A673 (cell line): ENCODE data around the gene B3GALT6.

ENCODE experiments used
- EZH2 ChIP-seq: fragments of 200-600 bp; sonication (generic); IDR thresholded peaks from 2 replicates; pipeline ENCODE4 v1.6.1; 2017; ENCODE audit warnings: borderline replicate concordance, low read depth, mild to moderate bottlenecking, mixed read lengths, antibody characterized with exemption, low read length; ENCODE audit not compliant: poor library complexity, severe bottlenecking
- TF ChIP-seq, protein P1 (sequence below): fragments of 300-800, 200-600 bp; sonication (generic); conservative IDR thresholded peaks from 2 replicates; pipeline ENCODE4 v1.5.1; 2017; ENCODE audit warnings: low read depth, mild to moderate bottlenecking, antibody characterized with exemption, low read length, moderate library complexity, mixed read lengths

DNA sequence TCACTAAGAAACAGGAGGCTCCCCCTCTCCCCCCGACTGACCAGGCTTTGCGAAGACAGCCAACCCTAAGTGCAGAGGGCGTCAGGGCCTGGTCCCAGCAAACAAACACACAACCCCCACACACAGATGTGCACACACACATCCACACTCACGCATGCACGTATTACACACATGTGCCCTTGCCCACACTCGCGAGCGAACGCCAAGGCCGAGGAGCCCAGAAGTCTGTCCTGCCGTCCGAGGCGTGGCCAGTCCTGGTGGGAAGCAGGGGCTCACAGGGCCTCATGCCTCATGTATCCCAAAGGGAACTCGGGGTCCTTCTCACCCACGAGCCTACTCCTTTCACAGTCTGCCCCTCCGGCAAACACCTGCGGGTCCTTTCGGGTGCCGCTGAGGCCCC is 2.3 kb upstream of the B3GALT6 start:
- TF ChIP-seq, protein P1, sequence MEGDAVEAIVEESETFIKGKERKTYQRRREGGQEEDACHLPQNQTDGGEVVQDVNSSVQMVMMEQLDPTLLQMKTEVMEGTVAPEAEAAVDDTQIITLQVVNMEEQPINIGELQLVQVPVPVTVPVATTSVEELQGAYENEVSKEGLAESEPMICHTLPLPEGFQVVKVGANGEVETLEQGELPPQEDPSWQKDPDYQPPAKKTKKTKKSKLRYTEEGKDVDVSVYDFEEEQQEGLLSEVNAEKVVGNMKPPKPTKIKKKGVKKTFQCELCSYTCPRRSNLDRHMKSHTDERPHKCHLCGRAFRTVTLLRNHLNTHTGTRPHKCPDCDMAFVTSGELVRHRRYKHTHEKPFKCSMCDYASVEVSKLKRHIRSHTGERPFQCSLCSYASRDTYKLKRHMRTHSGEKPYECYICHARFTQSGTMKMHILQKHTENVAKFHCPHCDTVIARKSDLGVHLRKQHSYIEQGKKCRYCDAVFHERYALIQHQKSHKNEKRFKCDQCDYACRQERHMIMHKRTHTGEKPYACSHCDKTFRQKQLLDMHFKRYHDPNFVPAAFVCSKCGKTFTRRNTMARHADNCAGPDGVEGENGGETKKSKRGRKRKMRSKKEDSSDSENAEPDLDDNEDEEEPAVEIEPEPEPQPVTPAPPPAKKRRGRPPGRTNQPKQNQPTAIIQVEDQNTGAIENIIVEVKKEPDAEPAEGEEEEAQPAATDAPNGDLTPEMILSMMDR: no peak
- TF ChIP-seq EZH2: no peak
